Aorta (tissue), 5 donors: ENCODE measurements around the gene BMF. TPM values are rescaled to one million over a fixed set of nuclear protein-coding genes. Genes with fewer than 3 reads are reported as not detected.

Experiments used
- ATAC-seq: fragments of 200-7000 bp; cut with Tn5 transposase; one replicate; pipeline ENCODE4 v1.9.1; 2022; ENCODE audit warnings: moderate library complexity; ENCODE audit not compliant: low FRiP score
- DNase-seq, 2 donors: peaks; one replicate each; pipeline ENCODE4 v3.0.0-alpha.2; 2020
- H3K27ac ChIP-seq, 2 donors: one replicate each; pipeline ENCODE4 v1.5.1; 2013; ENCODE audit warnings: low read length in 2 of 2, mild to moderate bottlenecking in 2 of 2, moderate library complexity in 2 of 2, control low read depth in 1 of 2, inconsistent platforms in 1 of 2, low read depth in 1 of 2
- H3K27me3 ChIP-seq, 2 donors: one replicate each; pipeline ENCODE4 v1.6.1; 2013; ENCODE audit warnings: control low read depth in 1 of 2, low read length in 1 of 2, mild to moderate bottlenecking in 1 of 2, moderate library complexity in 1 of 2; ENCODE audit not compliant: insufficient read depth in 2 of 2, control insufficient read depth in 1 of 2
- H3K36me3 ChIP-seq, 2 donors: one replicate each; pipeline ENCODE4 v1.6.1; 2013; ENCODE audit warnings: control low read depth in 1 of 2, low read length in 1 of 2, mild to moderate bottlenecking in 1 of 2; ENCODE audit not compliant: insufficient read depth in 2 of 2, control insufficient read depth in 1 of 2
- H3K4me1 ChIP-seq, 2 donors: one replicate each; pipeline ENCODE4 v1.6.1; 2013; ENCODE audit warnings: low read length in 2 of 2, control low read depth in 1 of 2, mild to moderate bottlenecking in 1 of 2, moderate library complexity in 1 of 2; ENCODE audit not compliant: insufficient read depth in 2 of 2, control insufficient read depth in 1 of 2
- H3K4me3 ChIP-seq, 2 donors: one replicate each; pipeline ENCODE4 v1.5.1; 2013; ENCODE audit warnings: low read length in 2 of 2, control low read depth in 1 of 2, mild to moderate bottlenecking in 1 of 2
- H3K9me3 ChIP-seq: one replicate; pipeline ENCODE4 v1.6.1; 2013; ENCODE audit warnings: mild to moderate bottlenecking, low read length; ENCODE audit not compliant: control insufficient read depth
- WGBS, 2 donors: extraction: QIAGEN DNeasy Blood & Tissue Kit; methylation state at CpG; one replicate each; pipeline ENCODE4 v1.1.7; 2013; 5-methylcytosine and 5-hydroxymethylcytosine counted together
- intact Hi-C, 2 donors: fragments of 100-400 bp; cut with DNase I; formaldehyde crosslinking; loops; one replicate each; pipeline versions ENCODE4 v1.14.2 to v1.15.0; 2022
- polyA plus RNA-seq, 2 donors: library from polyadenylated mRNA; stranded (reverse); fragments of 200-250 nt; gene quantifications; one replicate each; pipeline ENCODE4 v1.2.3, GENCODE V29; 2013
- total RNA-seq, 2 donors: library from RNA; stranded (reverse); fragmentation: NEBNext Ultra II Directional; extraction: Animal tissue kit (Norgen Biotek cat#: 25700); gene quantifications; one replicate each; pipeline ENCODE4 v1.2.1, GENCODE V29; 2021
- donor health status: healthy with polysubstance abuse.
- donor health status: Bipolar disorder and iron deficiency.
- donor health status: DM: no; HTN: no; CAD: no.
- donor health status: DM: no; HTN: no; CAD: no.
- donor health status: DM: yes; HTN: yes; CAD: no.

The BMF gene
- total and polyA plus RNA-seq, 4 donors, result 4.3 to 17.3 (median 5.8) TPM

GRCh38 chr15:40094156-40094555 is 14.5 kb downstream of the BMF start:
- Histone ChIP-seq H3K36me3 (no peaks in the 10 kb centered on the region), H3K4me1 (peaks cover 0 to 5% of the 10 kb centered on the region in 2 donors), H3K27ac (no peak overlapping the region), H3K27me3 (no peaks in the 10 kb centered on the region), H3K9me3 (no peaks in the 10 kb centered on the region), H3K4me3 (no peak overlapping the region)
- ATAC-seq, result no peak
- 93 to 96% methylated on average over 4 of the region's 4 CpGs for WGBS, 2 donors
- DNase-seq, result no peak
- intact Hi-C loops, result no loop called here

- DNase-seq, result no peak
- ATAC-seq, result no peak
- intact Hi-C loops, result no loop called here
- Histone ChIP-seq H3K4me3 (no peak overlapping the region), H3K27me3 (no peaks in the 10 kb centered on the region), H3K9me3 (no peaks in the 10 kb centered on the region), H3K36me3 (no peaks in the 10 kb centered on the region), H3K27ac (peak overlapping the region in 1 of 2 donors; percentile 64), H3K4me1 (peaks cover 0 to 7% of the 10 kb centered on the region in 2 donors)
- WGBS, 2 donors, result 76 to 78% methylated on average over 20 of the region's 20 CpGs
Measured at GRCh38 chr15:40092979-40093869, 15.5 kb downstream of the BMF start.

DNA sequence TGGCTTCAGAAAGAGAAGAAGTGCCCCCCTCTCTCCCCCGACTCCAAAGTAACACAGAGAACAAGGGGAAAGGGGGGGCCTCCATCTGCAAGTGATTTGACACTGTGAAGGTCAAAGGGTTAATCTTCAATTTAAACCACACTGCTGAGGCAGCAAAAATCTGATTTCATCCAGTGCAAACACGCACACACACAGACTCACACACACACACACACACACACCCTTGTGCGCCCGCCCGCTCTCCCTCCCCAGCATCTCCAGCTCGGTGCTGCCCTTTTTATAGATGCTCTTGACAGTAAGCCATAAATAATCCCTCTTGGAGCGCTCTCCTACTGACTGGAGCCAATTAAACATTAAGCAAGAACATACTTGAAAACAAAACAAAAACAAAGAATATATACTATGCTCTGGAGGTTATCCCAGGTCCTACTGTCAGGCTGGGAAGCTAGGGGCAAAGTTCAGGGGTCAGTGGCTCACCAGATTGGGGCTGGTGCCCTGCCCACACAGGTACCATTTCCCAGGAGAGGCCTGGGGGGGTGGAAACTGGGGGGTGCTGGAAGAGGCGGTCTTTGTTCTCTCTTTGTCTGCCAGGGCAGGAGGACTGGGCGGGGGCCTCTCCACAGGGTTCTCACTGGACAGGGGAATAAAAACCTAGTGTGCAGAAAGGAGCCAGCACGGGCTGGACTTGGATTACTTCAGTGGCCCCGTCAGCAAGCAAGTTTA is 16.3 kb downstream of the BMF start:
- H3K36me3 ChIP-seq, result no peaks in the 10 kb centered on the region
- intact Hi-C loops, result no loop called here
- WGBS, 2 donors, result 4 to 7% methylated on average over 11 of the region's 11 CpGs
- peaks cover 0 to 3% of the 10 kb centered on the region in 2 donors for H3K4me1 ChIP-seq
- DNase-seq (peak in 1 of 2 donors; percentile 77), ATAC-seq (peak; percentile 92)
- H3K4me3 ChIP-seq, result no peak overlapping the region
- H3K27ac ChIP-seq, result peak overlapping the region in 1 of 2 donors; percentile 49
- no peaks in the 10 kb centered on the region for H3K27me3 ChIP-seq
- H3K9me3 ChIP-seq, result no peaks in the 10 kb centered on the region

DNA sequence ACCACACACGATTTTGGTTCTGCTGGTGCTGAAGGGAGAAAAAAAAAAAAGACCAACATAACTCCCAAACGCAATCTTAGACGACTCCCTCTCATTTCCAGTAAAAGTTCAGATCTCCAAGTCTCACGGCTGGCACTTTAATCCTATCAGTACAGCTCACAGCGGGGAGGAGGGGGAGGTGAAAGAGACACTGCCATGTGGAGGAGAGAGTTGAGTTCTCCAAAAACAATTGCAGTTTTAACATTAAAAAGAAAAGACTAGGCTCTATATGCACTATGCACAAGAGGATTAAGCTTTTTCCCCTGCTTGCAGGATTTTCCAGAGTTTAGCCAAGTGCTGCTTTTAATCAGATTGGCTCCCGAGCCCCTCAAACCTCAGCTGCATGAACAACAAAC is 16.8 kb downstream of the BMF start:
- Histone ChIP-seq H3K27ac (no peak overlapping the region), H3K27me3 (no peaks in the 10 kb centered on the region), H3K9me3 (no peaks in the 10 kb centered on the region), H3K4me1 (peaks cover 0 to 7% of the 10 kb centered on the region in 2 donors), H3K4me3 (no peak overlapping the region), H3K36me3 (no peaks in the 10 kb centered on the region)
- 5 to 6% methylated on average over 6 of the region's 6 CpGs for WGBS, 2 donors
- DNase-seq (no peak), ATAC-seq (no peak)
- intact Hi-C loops, result no loop called here

- ATAC-seq (no peak), DNase-seq (no peak)
- H3K4me3 ChIP-seq, result no peak overlapping the region
- 92 to 93% methylated on average over 14 of the region's 14 CpGs for WGBS, 2 donors
- H3K36me3 ChIP-seq, result no peaks in the 10 kb centered on the region
- peaks cover 0 to 12% of the 10 kb centered on the region in 2 donors for H3K4me1 ChIP-seq
- intact Hi-C loops, result no loop called here
- no peak overlapping the region for H3K27ac ChIP-seq
- no peaks in the 10 kb centered on the region for H3K27me3 ChIP-seq
- H3K9me3 ChIP-seq, result no peaks in the 10 kb centered on the region
Measured at GRCh38 chr15:40090774-40091455, 17.8 kb downstream of the BMF start.

DNA sequence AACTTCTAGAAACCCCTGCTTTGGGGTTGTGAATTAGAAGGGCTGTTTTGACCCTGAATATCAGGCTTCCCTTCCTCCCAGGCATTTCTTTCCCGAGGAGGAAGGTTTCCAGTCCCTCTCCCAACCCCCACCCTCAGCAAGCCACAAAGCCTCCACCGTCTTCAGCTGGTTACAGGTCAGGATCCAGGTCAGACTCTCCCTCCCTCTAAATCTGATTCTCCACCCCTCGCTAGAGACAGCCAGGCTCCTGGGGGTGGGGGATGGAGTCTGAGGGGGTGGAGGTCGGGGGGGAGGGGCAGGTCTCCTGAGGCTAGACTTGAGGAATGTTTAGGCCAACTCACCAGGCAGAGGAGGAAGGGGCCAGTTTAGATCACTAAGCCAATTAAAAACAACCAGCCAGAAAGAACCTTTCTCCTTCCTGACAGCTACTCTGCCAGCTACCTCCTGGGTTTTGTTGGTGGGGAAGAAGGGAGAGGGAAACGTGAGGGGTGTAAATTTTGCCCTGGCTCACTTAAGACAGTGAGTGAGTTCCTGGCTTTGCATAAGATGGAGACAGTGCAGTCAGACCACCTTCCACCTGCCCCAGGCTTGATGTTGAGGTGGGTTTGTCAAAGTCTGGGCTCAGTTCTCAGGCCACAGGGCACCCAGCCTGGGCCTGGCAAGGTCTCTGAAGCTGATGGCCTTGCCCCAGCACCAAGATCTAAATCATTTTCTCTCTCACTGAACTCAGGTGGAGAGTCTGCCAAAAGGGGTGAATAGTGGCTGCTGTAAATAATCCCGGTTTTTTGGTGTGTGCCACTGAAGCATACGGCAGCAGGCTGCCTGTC is 19.5 kb downstream of the BMF start:
- intact Hi-C loops, result no loop called here
- peaks cover 0 to 12% of the 10 kb centered on the region in 2 donors for H3K4me1 ChIP-seq
- H3K4me3 ChIP-seq, result no peak overlapping the region
- no peaks in the 10 kb centered on the region for H3K36me3 ChIP-seq
- H3K27me3 ChIP-seq, result no peaks in the 10 kb centered on the region
- no peaks in the 10 kb centered on the region for H3K9me3 ChIP-seq
- DNase-seq, result no peak
- H3K27ac ChIP-seq, result no peak overlapping the region
- ATAC-seq, result no peak
- WGBS, 2 donors, result 13 to 21% methylated on average over 7 of the region's 7 CpGs

GRCh38 chr15:40087991-40088928 is 20.4 kb downstream of the BMF start:
- Histone ChIP-seq H3K36me3 (no peaks in the 10 kb centered on the region), H3K4me1 (peaks cover 0 to 12% of the 10 kb centered on the region in 2 donors), H3K27ac (no peak overlapping the region)

More at GRCh38 chr15:40087991-40088928, 20.4 kb downstream of the BMF start:
- ATAC-seq (no peak), DNase-seq (peak in 1 of 2 donors; percentile 77)
- intact Hi-C loops, result no loop called here
- WGBS, 2 donors, result 64 to 79% methylated on average over 9 of the region's 9 CpGs
- Histone ChIP-seq H3K27me3 (no peaks in the 10 kb centered on the region), H3K9me3 (no peaks in the 10 kb centered on the region), H3K4me3 (no peak overlapping the region)
